ENCODE data around the gene STK39. TPM values are rescaled to one million over a fixed set of nuclear protein-coding genes. Genes with fewer than 3 reads are reported as not detected.

STK39 gene
- polyA plus RNA-seq, 1 donor from 2014 or later, result 9.5 TPM

- no peaks in the 10 kb centered on the region for H3K36me3 ChIP-seq (ENCODE audit: insufficient read depth, low read length)
- no peak overlapping the region for H3K27ac ChIP-seq (ENCODE audit: low read length)
- H3K9ac ChIP-seq (ENCODE audit: low read length), result no peak overlapping the region
- no peak overlapping the region for H3K4me3 ChIP-seq (ENCODE audit: low read length)
- H2AFZ ChIP-seq (ENCODE audit: low read depth, low read length), result no peak overlapping the region
- H3K27me3 ChIP-seq (ENCODE audit: insufficient read depth, low read depth, low read length), result no peaks in the 10 kb centered on the region
- no peaks in the 10 kb centered on the region for H3K9me3 ChIP-seq (ENCODE audit: low read length)
- H4K20me1 ChIP-seq (ENCODE audit: insufficient read depth), result no peaks in the 10 kb centered on the region
- TF ChIP-seq RAD21 (conservative IDR thresholded peaks at IDR 0.05) (no peak), REST (IDR thresholded peaks at IDR 0.05; ENCODE audit: borderline replicate concordance) (no peak), POLR2AphosphoS5 (IDR thresholded peaks at IDR 0.05) (no peak), EP300 (conservative IDR thresholded peaks at IDR 0.05; ENCODE audit: poor library complexity, severe bottlenecking) (no peak), SMC3 (conservative IDR thresholded peaks at IDR 0.05; ENCODE audit: poor library complexity) (no peak), TAF1 (IDR thresholded peaks at IDR 0.05; ENCODE audit: low read depth) (no peak), MXI1 (conservative IDR thresholded peaks at IDR 0.05; ENCODE audit: poor library complexity, severe bottlenecking) (no peak), EZH2 (IDR thresholded peaks at IDR 0.05; ENCODE audit: borderline replicate concordance, insufficient read depth, low read length, poor library complexity, severe bottlenecking) (no peak)
- TF ChIP-seq, protein P1, sequence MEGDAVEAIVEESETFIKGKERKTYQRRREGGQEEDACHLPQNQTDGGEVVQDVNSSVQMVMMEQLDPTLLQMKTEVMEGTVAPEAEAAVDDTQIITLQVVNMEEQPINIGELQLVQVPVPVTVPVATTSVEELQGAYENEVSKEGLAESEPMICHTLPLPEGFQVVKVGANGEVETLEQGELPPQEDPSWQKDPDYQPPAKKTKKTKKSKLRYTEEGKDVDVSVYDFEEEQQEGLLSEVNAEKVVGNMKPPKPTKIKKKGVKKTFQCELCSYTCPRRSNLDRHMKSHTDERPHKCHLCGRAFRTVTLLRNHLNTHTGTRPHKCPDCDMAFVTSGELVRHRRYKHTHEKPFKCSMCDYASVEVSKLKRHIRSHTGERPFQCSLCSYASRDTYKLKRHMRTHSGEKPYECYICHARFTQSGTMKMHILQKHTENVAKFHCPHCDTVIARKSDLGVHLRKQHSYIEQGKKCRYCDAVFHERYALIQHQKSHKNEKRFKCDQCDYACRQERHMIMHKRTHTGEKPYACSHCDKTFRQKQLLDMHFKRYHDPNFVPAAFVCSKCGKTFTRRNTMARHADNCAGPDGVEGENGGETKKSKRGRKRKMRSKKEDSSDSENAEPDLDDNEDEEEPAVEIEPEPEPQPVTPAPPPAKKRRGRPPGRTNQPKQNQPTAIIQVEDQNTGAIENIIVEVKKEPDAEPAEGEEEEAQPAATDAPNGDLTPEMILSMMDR (IDR thresholded peaks at IDR 0.05; ENCODE audit: poor library complexity, severe bottlenecking), result no peak
- H3K4me2 ChIP-seq (ENCODE audit: low read length), result no peak overlapping the region
- H3K79me2 ChIP-seq (replicated peaks; ENCODE audit: insufficient read depth, low read length), result no peaks in the 10 kb centered on the region
- no peaks in the 10 kb centered on the region for H3K9me2 ChIP-seq (ENCODE audit: insufficient read depth, low read length)
- no peaks in the 10 kb centered on the region for H3F3A ChIP-seq (ENCODE audit: insufficient read depth, low read length, poor library complexity, severe bottlenecking)
Measured at GRCh38 chr2:168039881-168040280, 207.5 kb downstream of the STK39 start.

DNA sequence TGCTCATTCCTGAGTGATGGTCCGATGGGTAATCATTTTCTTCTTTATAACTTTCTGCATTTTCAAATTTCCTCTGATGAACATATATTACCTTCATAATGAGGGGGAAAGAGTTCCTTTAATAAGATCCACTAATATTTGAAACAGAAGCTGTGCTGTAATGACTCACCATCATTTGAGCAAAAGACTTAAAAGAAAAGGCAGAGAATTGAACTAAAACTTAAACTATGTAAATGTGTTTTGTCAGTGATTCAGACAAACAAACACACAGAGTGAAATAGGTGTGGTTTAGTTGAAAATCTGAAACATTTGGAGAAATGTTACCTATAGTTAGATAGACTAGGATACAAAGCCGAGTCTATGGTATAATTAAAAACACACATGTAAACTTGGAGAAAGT, 209.6 kb downstream of the STK39 start:
- Histone ChIP-seq H2AFZ (ENCODE audit: low read depth, low read length) (no peak overlapping the region), H3K9me2 (ENCODE audit: insufficient read depth, low read length) (no peaks in the 10 kb centered on the region), H4K20me1 (ENCODE audit: insufficient read depth) (no peaks in the 10 kb centered on the region), H3K4me3 (ENCODE audit: low read length) (no peak overlapping the region), H3K9ac (ENCODE audit: low read length) (no peak overlapping the region), H3K79me2 (replicated peaks; ENCODE audit: insufficient read depth, low read length) (no peaks in the 10 kb centered on the region), H3K27ac (ENCODE audit: low read length) (no peak overlapping the region), H3F3A (ENCODE audit: insufficient read depth, low read length, poor library complexity, severe bottlenecking) (no peaks in the 10 kb centered on the region), H3K9me3 (ENCODE audit: low read length) (no peaks in the 10 kb centered on the region), H3K4me2 (ENCODE audit: low read length) (no peak overlapping the region), H3K36me3 (ENCODE audit: insufficient read depth, low read length) (no peaks in the 10 kb centered on the region), H3K27me3 (ENCODE audit: insufficient read depth, low read depth, low read length) (no peaks in the 10 kb centered on the region)
- TF ChIP-seq REST (IDR thresholded peaks at IDR 0.05; ENCODE audit: borderline replicate concordance) (no peak), POLR2AphosphoS5 (IDR thresholded peaks at IDR 0.05) (no peak), MXI1 (conservative IDR thresholded peaks at IDR 0.05; ENCODE audit: poor library complexity, severe bottlenecking) (no peak), TAF1 (IDR thresholded peaks at IDR 0.05; ENCODE audit: low read depth) (no peak)
- TF ChIP-seq, protein P1 (IDR thresholded peaks at IDR 0.05; ENCODE audit: poor library complexity, severe bottlenecking), result no peak
